SK-N-SH treated with all-trans-retinoic acid at 6 μM for 48 hours (cell line): ENCODE results near the gene NUP214.

Experiments used
- BACH2 ChIP-seq: fragments of 250-450 bp; sonication (Bioruptor Pico); IDR thresholded peaks from 2 replicates; pipeline ENCODE4 v1.9.0; 2021; ENCODE audit warnings: mild to moderate bottlenecking, borderline replicate concordance
- CREB5 ChIP-seq: fragments of 250-450 bp; sonication (Bioruptor Pico); IDR thresholded peaks from 2 replicates; pipeline ENCODE4 v1.5.1; 2020; ENCODE audit warnings: low read depth, mild to moderate bottlenecking, moderate library complexity
- CSDC2 ChIP-seq: fragments of 250-450 bp; sonication (Bioruptor Pico); IDR thresholded peaks from 2 replicates; pipeline ENCODE4 v1.5.0; 2020; ENCODE audit warnings: mild to moderate bottlenecking, moderate library complexity
- ISL1 ChIP-seq: fragments of 250-450 bp; sonication (Bioruptor Pico); IDR thresholded peaks from 2 replicates; pipeline ENCODE4 v2.1.2; 2022; ENCODE audit warnings: mild to moderate bottlenecking, moderate library complexity
- PATZ1 ChIP-seq: fragments of 250-450 bp; sonication (Bioruptor Pico); IDR thresholded peaks from 2 replicates; pipeline ENCODE4 v1.8.0; 2020; ENCODE audit warnings: mild to moderate bottlenecking, moderate library complexity, borderline replicate concordance
- RARB ChIP-seq: fragments of 250-450 bp; sonication (Bioruptor Pico); IDR thresholded peaks from 2 replicates; pipeline ENCODE4 v1.8.0; 2021; ENCODE audit warnings: mild to moderate bottlenecking, moderate library complexity
- TSHZ2 ChIP-seq: fragments of 250-450 bp; sonication (Bioruptor Pico); IDR thresholded peaks from 2 replicates; pipeline ENCODE4 v1.5.0; 2020; ENCODE audit warnings: mild to moderate bottlenecking, moderate library complexity
- ZC3H10 ChIP-seq: fragments of 250-450 bp; sonication (Bioruptor Pico); IDR thresholded peaks from 2 replicates; pipeline ENCODE4 v1.5.1; 2021; ENCODE audit warnings: mild to moderate bottlenecking, moderate library complexity
- ZFP3 ChIP-seq: fragments of 250-450 bp; sonication (Bioruptor Pico); IDR thresholded peaks from 2 replicates; pipeline ENCODE4 v1.5.0; 2020; ENCODE audit warnings: mild to moderate bottlenecking, moderate library complexity
- ZFP30 ChIP-seq: fragments of 450-650 bp; formaldehyde crosslinking; IDR thresholded peaks from 2 replicates; pipeline ENCODE4 v1.5.0; 2022; ENCODE audit warnings: mild to moderate bottlenecking, moderate library complexity
- ZNF8 ChIP-seq: fragments of 450-650 bp; formaldehyde crosslinking; IDR thresholded peaks from 2 replicates; pipeline ENCODE4 v1.5.0; 2020; ENCODE audit warnings: mild to moderate bottlenecking, moderate library complexity

- TF ChIP-seq ZNF8 (CRISPR knock-in tag), result no peak
- no peak for TF ChIP-seq CREB5 (CRISPR knock-in tag)
- TF ChIP-seq PATZ1 (CRISPR knock-in tag), result no peak
- no peak for TF ChIP-seq TSHZ2
- no peak for TF ChIP-seq ZFP3 (CRISPR knock-in tag)
- no peak for TF ChIP-seq ZC3H10 (CRISPR knock-in tag)
- TF ChIP-seq BACH2 (CRISPR knock-in tag), result no peak
- no peak for TF ChIP-seq CSDC2
- TF ChIP-seq ISL1 (CRISPR knock-in tag), result no peak
- TF ChIP-seq ZFP30 (CRISPR knock-in tag), result no peak
- TF ChIP-seq RARB, result no peak
These were observed 24.3 kb downstream of the NUP214 start for GRCh38 chr9:131149688-131150053.
